ENCODE results near the gene SYT14. TPM values are rescaled to one million over a fixed set of nuclear protein-coding genes. Genes with fewer than 3 reads are reported as not detected.

The SYT14 gene
- total and polyA plus RNA-seq, 2 of the 4 experiments (the other 2 are of a cell fraction): 0.14 to 1.3 TPM

DNA sequence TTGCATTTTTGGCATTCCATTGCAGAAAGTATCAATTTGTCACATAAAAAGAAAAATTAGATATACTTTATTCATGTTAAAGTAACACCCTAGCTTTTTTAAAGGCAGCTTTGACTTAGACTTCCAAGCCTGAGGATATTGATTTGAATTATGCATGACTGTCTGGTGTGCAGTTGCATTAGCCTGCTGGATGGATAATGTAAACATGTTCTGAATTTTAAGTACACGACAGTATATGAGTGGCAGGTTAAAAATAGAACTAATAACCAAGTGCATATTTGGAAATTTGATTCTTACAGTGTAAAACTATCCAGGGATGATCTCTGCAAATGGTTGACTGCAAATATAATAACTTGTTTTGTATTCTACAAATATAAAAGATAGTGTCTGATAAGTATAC, 124.0 kb downstream of the SYT14 start:
- Histone ChIP-seq H3K79me1 (ENCODE audit: low read depth in 1 of 2, low read length in 2 of 2) (no peaks in the 10 kb centered on the region), H3K4ac (ENCODE audit: low read depth, low read length) (no peak overlapping the region), H3K4me1 (ENCODE audit: control insufficient read depth, insufficient read depth, low read length) (no peaks in the 10 kb centered on the region), H4K20me1 (ENCODE audit: insufficient read depth, low read length) (no peaks in the 10 kb centered on the region), H3K27ac (ENCODE audit: insufficient read depth, low read length) (no peak overlapping the region), H2BK120ac (ENCODE audit: low read depth, low read length) (no peak overlapping the region), H2BK15ac (ENCODE audit: low read depth, low read length) (no peak overlapping the region), H2BK5ac (ENCODE audit: low read depth, low read length, poor library complexity, severe bottlenecking) (no peak overlapping the region), H3K23ac (ENCODE audit: low read depth, low read length) (no peak overlapping the region), H4K91ac (ENCODE audit: insufficient read depth, low read depth, low read length) (no peak overlapping the region), H3K9me1 (ENCODE audit: insufficient read depth, low read length) (no peaks in the 10 kb centered on the region), H3K9ac (ENCODE audit: low read depth, low read length) (no peak overlapping the region), H4K8ac (ENCODE audit: low read depth in 2 of 2, low read length in 2 of 2) (no peak overlapping the region), H3K9me3 (ENCODE audit: control insufficient read depth, insufficient read depth, low read length) (no peaks in the 10 kb centered on the region), H2AK5ac (ENCODE audit: low read depth, low read length) (no peak overlapping the region), H3K18ac (ENCODE audit: low read depth, low read length) (no peak overlapping the region), H2AFZ (replicated peaks; ENCODE audit: low read length, poor library complexity) (no peak overlapping the region), H2BK20ac (ENCODE audit: low read depth, low read length) (no peak overlapping the region), H3K36me3 (ENCODE audit: control insufficient read depth, insufficient read depth, low read length) (no peaks in the 10 kb centered on the region), H3K27me3 (ENCODE audit: control insufficient read depth, insufficient read depth, low read length) (no peaks in the 10 kb centered on the region), H4K5ac (ENCODE audit: low read depth, low read length) (no peak overlapping the region), H3K4me3 (ENCODE audit: insufficient read depth, low read depth, low read length) (no peak overlapping the region), H3K56ac (ENCODE audit: extremely low read depth, insufficient read depth, low read length) (no peak overlapping the region), H2AK9ac (replicated peaks; ENCODE audit: low read depth, low read length, poor library complexity) (no peak overlapping the region), H3K14ac (replicated peaks; ENCODE audit: low read depth, low read length) (no peak overlapping the region), H3K4me2 (ENCODE audit: low read depth, low read length) (no peak overlapping the region)
- no peak for ATAC-seq (ENCODE audit: low read depth)
- in situ Hi-C loops (cut with MboI; ENCODE audit: low sequenced_read_pairs) (no loop called here), intact Hi-C loops (cut with micrococcal nuclease) (no loop called here), dilution Hi-C loops (cut with HindIII; ENCODE audit: low sequenced_read_pairs, unreplicated experiment) (no loop called here)
- no CpG with 5 or more reads among the region's 1 CpG for WGBS, 2 experiments (ENCODE audit: extremely low coverage in 2 of 2, insufficient read length in 1 of 2)
- ChIA-PET POLR2A (ENCODE audit: unreplicated experiment) (no interaction called here), CTCF (interaction anchor here (1.1 kb wide), 1 partner anchor 9 kb away, joined by 4 read pairs; no protein-coding TSS in a partner anchor)
- no TSS peak for BruUV-seq (replicated peaks)
- DNase-seq: no peak
- no peak for TF ChIP-seq SMC3 (IDR thresholded peaks at IDR 0.05; ENCODE audit: low read depth, low read length)
- no peak for TF ChIP-seq RCOR1 (IDR thresholded peaks at IDR 0.05; ENCODE audit: insufficient replicate concordance, low read length)
- TF ChIP-seq MXI1 (IDR thresholded peaks at IDR 0.05; ENCODE audit: borderline replicate concordance, low read depth, low read length): no peak
- TF ChIP-seq MAZ (IDR thresholded peaks at IDR 0.05; ENCODE audit: borderline replicate concordance, low read depth, low read length): no peak
- TF ChIP-seq, protein P1, sequence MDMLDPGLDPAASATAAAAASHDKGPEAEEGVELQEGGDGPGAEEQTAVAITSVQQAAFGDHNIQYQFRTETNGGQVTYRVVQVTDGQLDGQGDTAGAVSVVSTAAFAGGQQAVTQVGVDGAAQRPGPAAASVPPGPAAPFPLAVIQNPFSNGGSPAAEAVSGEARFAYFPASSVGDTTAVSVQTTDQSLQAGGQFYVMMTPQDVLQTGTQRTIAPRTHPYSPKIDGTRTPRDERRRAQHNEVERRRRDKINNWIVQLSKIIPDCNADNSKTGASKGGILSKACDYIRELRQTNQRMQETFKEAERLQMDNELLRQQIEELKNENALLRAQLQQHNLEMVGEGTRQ (IDR thresholded peaks at IDR 0.05; ENCODE audit: low read depth, low read length): no peak
- TF ChIP-seq MAFK (IDR thresholded peaks at IDR 0.05; ENCODE audit: low read depth, low read length): no peak
- TF ChIP-seq NFE2L2 (IDR thresholded peaks at IDR 0.05; ENCODE audit: low read depth, low read length): no peak
- no peak for TF ChIP-seq CEBPB (IDR thresholded peaks at IDR 0.05; ENCODE audit: low read depth, low read length)
- TF ChIP-seq CHD1 (IDR thresholded peaks at IDR 0.05; ENCODE audit: low read depth, low read length): no peak
- no peak for TF ChIP-seq BHLHE40 (IDR thresholded peaks at IDR 0.05; ENCODE audit: low read depth, low read length)
- TF ChIP-seq RAD21 (IDR thresholded peaks at IDR 0.05; ENCODE audit: low read length): no peak
- TF ChIP-seq FOS (IDR thresholded peaks at IDR 0.05; ENCODE audit: low read depth, low read length): no peak
- TF ChIP-seq RFX5 (IDR thresholded peaks at IDR 0.05; ENCODE audit: low read depth, low read length): no peak
- no peak for TF ChIP-seq POLR2A (IDR thresholded peaks at IDR 0.05; ENCODE audit: low read depth, low read length)
- TF ChIP-seq, protein P2, sequence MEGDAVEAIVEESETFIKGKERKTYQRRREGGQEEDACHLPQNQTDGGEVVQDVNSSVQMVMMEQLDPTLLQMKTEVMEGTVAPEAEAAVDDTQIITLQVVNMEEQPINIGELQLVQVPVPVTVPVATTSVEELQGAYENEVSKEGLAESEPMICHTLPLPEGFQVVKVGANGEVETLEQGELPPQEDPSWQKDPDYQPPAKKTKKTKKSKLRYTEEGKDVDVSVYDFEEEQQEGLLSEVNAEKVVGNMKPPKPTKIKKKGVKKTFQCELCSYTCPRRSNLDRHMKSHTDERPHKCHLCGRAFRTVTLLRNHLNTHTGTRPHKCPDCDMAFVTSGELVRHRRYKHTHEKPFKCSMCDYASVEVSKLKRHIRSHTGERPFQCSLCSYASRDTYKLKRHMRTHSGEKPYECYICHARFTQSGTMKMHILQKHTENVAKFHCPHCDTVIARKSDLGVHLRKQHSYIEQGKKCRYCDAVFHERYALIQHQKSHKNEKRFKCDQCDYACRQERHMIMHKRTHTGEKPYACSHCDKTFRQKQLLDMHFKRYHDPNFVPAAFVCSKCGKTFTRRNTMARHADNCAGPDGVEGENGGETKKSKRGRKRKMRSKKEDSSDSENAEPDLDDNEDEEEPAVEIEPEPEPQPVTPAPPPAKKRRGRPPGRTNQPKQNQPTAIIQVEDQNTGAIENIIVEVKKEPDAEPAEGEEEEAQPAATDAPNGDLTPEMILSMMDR (conservative IDR thresholded peaks at IDR 0.05; ENCODE audit: low read depth, low read length): no peak
- TF ChIP-seq, protein P3, sequence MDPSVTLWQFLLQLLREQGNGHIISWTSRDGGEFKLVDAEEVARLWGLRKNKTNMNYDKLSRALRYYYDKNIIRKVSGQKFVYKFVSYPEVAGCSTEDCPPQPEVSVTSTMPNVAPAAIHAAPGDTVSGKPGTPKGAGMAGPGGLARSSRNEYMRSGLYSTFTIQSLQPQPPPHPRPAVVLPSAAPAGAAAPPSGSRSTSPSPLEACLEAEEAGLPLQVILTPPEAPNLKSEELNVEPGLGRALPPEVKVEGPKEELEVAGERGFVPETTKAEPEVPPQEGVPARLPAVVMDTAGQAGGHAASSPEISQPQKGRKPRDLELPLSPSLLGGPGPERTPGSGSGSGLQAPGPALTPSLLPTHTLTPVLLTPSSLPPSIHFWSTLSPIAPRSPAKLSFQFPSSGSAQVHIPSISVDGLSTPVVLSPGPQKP (IDR thresholded peaks at IDR 0.05; ENCODE audit: borderline replicate concordance, low read depth, low read length): no peak
